ENCODE measurements around the gene ANOS1.
"Not testable (repeated sequence)": the region's sequence is repeated elsewhere in the genome, so short reads cannot be mapped to it uniquely, and the experiment has no call there.

ANOS1 gene

GRCh38 chrX:8546715-8547114 is 185.2 kb downstream of the ANOS1 start:
- DNase-seq = no peak
- in situ Hi-C loops (cut with HindIII; ENCODE audit: low pct_ligation_motif_present, low sequenced_read_pairs) = no loop called here
- no peaks in the 10 kb centered on the region for H3K36me3 ChIP-seq (replicated peaks)
- no peak overlapping the region for H3K27ac ChIP-seq
- no peaks in the 10 kb centered on the region for H3K27me3 ChIP-seq (replicated peaks)
- TF ChIP-seq, protein P1, sequence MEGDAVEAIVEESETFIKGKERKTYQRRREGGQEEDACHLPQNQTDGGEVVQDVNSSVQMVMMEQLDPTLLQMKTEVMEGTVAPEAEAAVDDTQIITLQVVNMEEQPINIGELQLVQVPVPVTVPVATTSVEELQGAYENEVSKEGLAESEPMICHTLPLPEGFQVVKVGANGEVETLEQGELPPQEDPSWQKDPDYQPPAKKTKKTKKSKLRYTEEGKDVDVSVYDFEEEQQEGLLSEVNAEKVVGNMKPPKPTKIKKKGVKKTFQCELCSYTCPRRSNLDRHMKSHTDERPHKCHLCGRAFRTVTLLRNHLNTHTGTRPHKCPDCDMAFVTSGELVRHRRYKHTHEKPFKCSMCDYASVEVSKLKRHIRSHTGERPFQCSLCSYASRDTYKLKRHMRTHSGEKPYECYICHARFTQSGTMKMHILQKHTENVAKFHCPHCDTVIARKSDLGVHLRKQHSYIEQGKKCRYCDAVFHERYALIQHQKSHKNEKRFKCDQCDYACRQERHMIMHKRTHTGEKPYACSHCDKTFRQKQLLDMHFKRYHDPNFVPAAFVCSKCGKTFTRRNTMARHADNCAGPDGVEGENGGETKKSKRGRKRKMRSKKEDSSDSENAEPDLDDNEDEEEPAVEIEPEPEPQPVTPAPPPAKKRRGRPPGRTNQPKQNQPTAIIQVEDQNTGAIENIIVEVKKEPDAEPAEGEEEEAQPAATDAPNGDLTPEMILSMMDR (IDR thresholded peaks at IDR 0.05; ENCODE audit: low read depth, low read length, missing control alignments) = no peak
- no peak overlapping the region for H3K4me3 ChIP-seq (ENCODE audit: low read depth, low read length)

DNA sequence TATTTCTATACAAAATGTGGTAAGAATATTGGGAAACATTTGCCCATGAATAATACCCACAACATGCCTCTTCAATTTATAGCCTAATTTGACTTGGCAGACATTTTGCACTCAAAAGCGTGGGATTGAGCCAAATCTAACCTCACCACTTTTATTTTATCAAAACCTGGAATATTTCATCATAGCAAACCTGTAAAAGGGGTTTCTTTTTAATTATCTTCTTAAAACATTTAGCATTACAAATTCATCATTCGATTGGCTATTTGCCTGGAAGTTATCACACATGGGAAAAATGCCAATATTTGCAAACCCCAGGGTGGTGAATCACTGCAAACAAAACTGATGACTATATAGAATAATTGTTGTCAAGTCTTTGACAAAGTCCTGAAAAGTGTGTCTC is 211.1 kb downstream of the ANOS1 start:
- TF ChIP-seq, protein P1 (IDR thresholded peaks at IDR 0.05; ENCODE audit: low read depth, low read length, missing control alignments) = no peak
- H3K4me3 ChIP-seq (ENCODE audit: low read depth, low read length) = no peak overlapping the region
- in situ Hi-C loops (cut with HindIII; ENCODE audit: low pct_ligation_motif_present, low sequenced_read_pairs) = no loop called here
- no peaks in the 10 kb centered on the region for H3K27me3 ChIP-seq (replicated peaks)
- DNase-seq = no peak
- H3K27ac ChIP-seq = no peak overlapping the region
- H3K36me3 ChIP-seq (replicated peaks) = no peaks in the 10 kb centered on the region

GRCh38 chrX:8520178-8520577 is 211.8 kb downstream of the ANOS1 start:
- Histone ChIP-seq H3K36me3 (replicated peaks) (no peaks in the 10 kb centered on the region), H3K27ac (no peak overlapping the region), H3K27me3 (replicated peaks) (no peaks in the 10 kb centered on the region), H3K4me3 (ENCODE audit: low read depth, low read length) (no peak overlapping the region)
- no peak for DNase-seq
- in situ Hi-C loops (cut with HindIII; ENCODE audit: low pct_ligation_motif_present, low sequenced_read_pairs) = no loop called here
- TF ChIP-seq, protein P1 (IDR thresholded peaks at IDR 0.05; ENCODE audit: low read depth, low read length, missing control alignments) = no peak

DNA sequence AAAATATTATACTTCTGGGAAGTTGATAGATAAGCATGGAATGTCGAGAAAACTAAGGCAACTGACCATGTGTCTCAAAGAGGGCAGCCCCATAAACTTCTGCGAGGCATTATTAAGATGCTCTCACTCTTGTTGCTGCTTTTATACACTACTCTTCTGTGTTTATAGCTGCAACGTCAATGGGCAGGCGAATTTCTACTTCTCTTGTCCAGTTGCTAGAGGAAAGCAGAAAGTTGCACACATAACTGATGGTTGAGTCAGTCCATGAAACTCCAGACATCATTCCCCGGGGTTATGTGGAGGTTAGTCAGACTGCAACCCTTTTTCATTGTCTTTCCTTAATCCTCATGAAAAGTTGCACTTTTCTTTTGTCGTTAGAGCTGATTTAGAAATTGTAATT is 227.5 kb downstream of the ANOS1 start:
- DNase-seq = peak; percentile 73
- TF ChIP-seq, protein P1 (IDR thresholded peaks at IDR 0.05; ENCODE audit: low read depth, low read length, missing control alignments) = no peak
- Histone ChIP-seq H3K27ac (peak overlapping the region; percentile 77), H3K27me3 (replicated peaks) (no peaks in the 10 kb centered on the region), H3K36me3 (replicated peaks) (no peaks in the 10 kb centered on the region), H3K4me3 (ENCODE audit: low read depth, low read length) (no peak overlapping the region)
- in situ Hi-C loops (cut with HindIII; ENCODE audit: low pct_ligation_motif_present, low sequenced_read_pairs) = no loop called here

DNA sequence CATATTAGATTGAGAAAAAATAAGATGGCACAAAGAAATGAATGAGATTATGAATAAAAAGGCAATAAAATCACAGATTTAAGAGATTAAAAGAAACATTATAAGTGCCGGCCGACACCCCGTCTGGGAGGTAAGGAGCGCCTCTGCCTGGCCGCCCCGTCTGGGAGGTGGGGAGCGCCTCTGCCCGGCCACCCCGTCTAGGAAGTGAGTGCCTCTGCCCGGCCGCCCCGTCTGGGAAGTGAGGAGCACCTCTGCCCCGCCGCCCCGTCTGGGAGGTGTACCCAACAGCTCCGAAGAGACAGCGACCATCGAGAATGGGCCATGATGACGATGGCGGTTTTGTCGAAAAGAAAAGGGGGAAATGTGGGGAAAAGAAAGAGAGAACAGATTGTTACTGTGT is 229.8 kb downstream of the ANOS1 start:
- H3K27ac ChIP-seq; H3K4me3 ChIP-seq (ENCODE audit: low read depth, low read length); H3K36me3 ChIP-seq (replicated peaks); DNase-seq; in situ Hi-C loops (cut with HindIII; ENCODE audit: low pct_ligation_motif_present, low sequenced_read_pairs); H3K27me3 ChIP-seq (replicated peaks): not testable (repeated sequence)

DNA sequence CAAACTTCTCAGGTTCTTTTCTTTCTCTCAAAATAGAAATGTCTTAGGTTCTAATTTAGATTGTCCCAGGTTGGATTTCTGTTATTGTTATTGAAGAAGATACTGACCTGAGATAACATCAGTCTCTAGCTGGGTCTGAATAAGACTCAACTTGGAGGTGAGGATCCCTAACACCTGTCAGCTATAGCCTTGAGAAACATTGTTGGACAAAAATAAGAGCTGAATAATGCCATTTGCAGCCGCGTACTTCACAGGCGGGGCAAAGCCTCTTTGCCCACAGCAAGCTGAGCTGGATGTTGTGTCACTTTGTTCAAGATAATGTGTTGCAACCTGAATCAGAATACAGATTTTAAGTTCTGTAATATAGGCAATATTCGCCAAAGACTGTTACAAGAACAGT is 231.7 kb downstream of the ANOS1 start:
- in situ Hi-C loops (cut with HindIII; ENCODE audit: low pct_ligation_motif_present, low sequenced_read_pairs) = no loop called here
- no peak for DNase-seq
- TF ChIP-seq, protein P1 (IDR thresholded peaks at IDR 0.05; ENCODE audit: low read depth, low read length, missing control alignments) = no peak

DNA sequence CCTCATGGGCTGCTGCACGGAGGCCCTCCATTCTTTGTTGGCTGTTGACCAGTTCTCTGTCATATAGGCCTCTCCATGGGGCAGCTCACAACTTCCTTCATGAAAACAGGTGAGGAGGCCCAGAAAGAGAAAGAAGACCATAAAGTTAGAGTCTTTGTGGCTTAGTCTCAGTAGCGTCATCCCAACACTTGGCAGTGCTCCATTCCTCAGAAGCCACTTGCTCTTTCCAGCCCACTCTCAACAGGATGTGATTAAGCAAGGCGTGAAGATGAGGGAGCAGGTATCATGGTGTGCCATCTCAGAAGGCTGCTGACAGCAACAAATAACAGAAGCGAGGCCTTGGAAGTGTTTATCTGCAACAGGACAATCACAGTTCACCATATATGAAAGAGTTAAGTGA is 236.9 kb downstream of the ANOS1 start:
- H3K27me3 ChIP-seq (replicated peaks); H3K4me3 ChIP-seq (ENCODE audit: low read depth, low read length); H3K36me3 ChIP-seq (replicated peaks); H3K27ac ChIP-seq; in situ Hi-C loops (cut with HindIII; ENCODE audit: low pct_ligation_motif_present, low sequenced_read_pairs); DNase-seq: not testable (repeated sequence)

More for the DNA sequence above, 231.7 kb downstream of the ANOS1 start:
- Histone ChIP-seq H3K27ac (no peak overlapping the region), H3K4me3 (ENCODE audit: low read depth, low read length) (no peak overlapping the region), H3K36me3 (replicated peaks) (no peaks in the 10 kb centered on the region), H3K27me3 (replicated peaks) (no peaks in the 10 kb centered on the region)
